Activated T-cell treated with anti-CD3 and anti-CD28 coated beads for 4 hours (primary cell): Measurements from ENCODE around the gene OSGEPL1.
A peak's percentile ranks its signal among the peaks of the same experiment; 100 is the strongest.
"Not testable (repeated sequence)": the region's sequence is repeated elsewhere in the genome, so short reads cannot be mapped to it uniquely, and the experiment has no call there.

Experiments used
- DNase-seq: peaks from one replicate; pipeline ENCODE4 v3.0.0-alpha.2; 2020

Gene OSGEPL1

DNA sequence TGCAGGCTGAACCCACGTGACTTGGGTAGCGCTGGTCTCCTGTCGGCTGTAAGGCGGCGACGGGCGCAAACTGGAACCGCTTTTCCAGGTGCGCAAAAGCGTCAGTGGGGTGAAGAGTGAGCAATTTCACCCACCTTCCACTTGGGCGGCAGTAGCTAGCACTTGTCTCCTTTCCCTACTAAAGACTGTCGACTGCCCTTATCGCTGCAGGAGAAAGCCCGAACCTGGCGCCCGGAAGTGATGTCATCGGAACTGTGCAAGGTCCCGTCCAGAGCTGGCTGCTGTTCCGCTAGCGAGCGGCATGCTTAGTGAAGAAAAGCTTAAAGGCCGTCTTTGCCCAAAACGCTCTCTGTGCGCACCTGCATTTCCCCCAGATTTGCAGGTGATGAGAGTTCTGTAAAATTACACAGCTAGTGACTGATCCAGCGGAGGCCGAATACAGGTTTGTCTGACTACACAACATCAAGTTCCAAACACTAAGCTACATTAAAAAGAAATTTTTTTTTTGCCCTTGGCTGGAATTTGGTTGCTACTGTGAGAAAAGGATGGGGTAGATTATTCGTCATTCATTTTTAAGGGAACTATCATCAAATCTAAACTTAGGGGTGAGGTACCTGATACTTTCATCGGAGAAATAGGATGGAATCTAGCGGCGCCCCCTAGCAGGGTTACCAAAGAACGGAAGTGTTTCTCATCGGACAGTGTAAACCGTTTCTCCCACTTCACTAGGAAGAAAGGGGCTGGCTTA is at the start of gene OSGEPL1:
Gene OSGEPL1, minus strand, starts transcription at position 242 of the 748 bp plus-strand sequence. CDS start 1,152 bp downstream, outside the sequence.
- DNase-seq, result peak; percentile 87

DNA sequence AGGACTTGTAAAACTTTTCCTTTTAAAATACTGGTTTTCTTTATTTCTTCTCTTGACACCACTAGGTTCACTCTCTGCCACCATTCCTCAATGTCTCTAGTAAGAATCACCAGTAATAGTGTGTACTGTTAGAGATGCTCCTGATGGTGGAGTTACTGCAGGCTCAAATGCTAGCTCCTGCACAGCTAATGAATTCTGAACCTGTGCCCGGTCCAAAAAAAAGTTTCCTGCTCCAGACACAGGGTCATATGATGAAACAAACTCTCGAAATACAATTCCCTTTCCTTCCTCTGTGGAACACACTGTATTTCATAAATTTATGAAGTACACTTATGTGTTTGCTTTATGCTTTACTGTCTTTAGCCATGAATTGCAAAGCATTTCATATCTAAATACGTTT is 40.8 kb upstream of the OSGEPL1 start:
- DNase-seq, result no peak

GRCh38 chr2:189802396-189802912 is 39.9 kb upstream of the OSGEPL1 start:
- DNase-seq, result no peak

GRCh38 chr2:189799531-189799930 is 36.9 kb upstream of the OSGEPL1 start:
- DNase-seq, result no peak

- DNase-seq, result no peak
These were observed 36.4 kb upstream of the OSGEPL1 start for GRCh38 chr2:189799030-189799331.

- DNase-seq, result no peak
These were observed 35.9 kb upstream of the OSGEPL1 start for GRCh38 chr2:189798312-189799029.

DNA sequence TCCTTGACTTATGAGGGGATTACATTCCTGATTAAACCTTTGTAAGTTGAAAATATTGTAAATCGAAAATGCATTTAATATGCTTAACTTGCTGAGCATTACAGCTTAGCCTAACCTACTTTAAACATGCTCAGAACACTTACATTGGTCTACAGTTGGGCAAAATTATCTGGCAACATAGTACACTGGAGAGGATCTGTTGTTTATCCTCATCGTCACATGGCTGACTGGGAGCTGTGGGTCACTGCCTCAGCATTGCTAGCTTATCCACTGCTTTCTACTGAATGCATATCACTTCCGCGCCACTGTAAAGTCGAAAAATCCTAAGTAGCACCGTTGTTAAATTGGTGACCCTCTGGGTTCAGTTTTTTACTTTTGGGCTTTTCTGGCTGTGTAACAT is 35.3 kb upstream of the OSGEPL1 start:
- no peak for DNase-seq

DNA sequence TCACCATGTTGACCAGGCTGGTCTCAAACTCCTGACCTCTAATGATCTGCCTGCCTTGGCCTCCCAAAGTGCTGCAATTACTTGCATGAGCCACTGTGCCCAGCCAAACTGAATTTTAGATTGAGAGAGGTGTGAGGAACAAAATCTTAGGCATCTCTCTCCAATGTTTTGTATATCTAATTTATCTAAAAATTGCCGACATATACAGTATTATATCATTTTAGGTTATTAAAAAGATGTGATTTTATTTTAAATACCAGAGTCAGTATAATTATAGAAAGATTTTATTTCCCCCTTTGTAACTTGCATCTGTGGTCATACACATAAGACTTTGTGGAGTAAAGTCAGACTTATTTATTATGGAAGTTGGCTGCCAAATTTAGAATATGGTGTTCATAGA is 31.7 kb upstream of the OSGEPL1 start:
- no peak for DNase-seq

GRCh38 chr2:189791338-189792042 is 28.9 kb upstream of the OSGEPL1 start:
- DNase-seq, result no peak

DNA sequence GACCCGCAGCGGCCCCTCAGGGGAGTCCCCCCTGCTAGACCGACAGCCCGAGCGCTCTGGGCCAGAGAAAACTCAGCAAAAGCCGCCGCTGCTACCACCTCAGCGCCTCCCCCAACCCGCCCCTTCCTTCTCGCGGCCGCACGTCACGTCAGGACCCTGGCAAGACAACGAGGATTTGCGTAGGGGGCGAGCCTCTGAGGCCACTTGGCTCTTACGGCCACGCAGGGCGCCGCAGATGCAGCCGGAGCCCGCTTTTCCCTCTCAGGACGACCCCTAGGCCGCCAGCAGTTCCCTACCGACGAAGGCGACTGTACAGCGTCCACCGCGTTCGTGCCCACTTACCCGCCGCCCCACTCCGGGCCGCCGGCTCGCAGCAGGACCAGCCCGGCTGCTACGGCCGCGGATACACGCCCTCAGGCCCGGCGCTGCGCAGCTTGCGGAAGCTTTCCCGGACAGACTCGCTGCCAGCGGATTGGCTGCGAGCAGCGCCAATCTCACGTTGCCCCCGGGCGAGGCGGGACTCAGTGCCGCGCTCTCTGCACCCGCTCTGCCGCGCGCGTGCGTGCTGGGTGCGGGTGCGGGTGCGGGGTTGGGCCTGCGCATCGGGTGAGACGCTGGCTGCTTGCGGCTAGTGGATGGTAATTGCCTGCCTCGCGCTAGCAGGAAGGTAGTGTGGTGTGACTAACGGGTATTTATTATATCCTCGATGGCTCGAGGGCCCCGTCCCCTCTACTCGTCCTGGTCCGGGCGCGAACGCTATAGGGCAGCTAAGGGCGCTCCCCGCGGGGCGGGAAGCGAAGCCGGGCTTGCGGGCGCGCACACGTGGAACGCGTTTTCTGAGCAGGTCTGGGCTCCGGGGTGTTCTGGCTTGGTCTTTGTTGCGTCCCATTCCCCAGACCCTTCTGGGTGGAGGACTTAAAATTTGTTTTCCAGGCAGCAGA is 21.6 kb upstream of the OSGEPL1 start, which contains the start of the genes ORMDL1 and PMS1:
Gene ORMDL1, minus strand, starts transcription at position 413 of the 941 bp plus-strand sequence. CDS start 1,744 bp downstream, outside the sequence.
Gene PMS1, plus strand, starts transcription at position 524 of the 941 bp plus-strand sequence. CDS start 7,360 bp downstream, outside the sequence.
- peak; percentile 87 for DNase-seq

- DNase-seq, result no peak
These were observed 20.9 kb upstream of the OSGEPL1 start for GRCh38 chr2:189783451-189783926.

DNA sequence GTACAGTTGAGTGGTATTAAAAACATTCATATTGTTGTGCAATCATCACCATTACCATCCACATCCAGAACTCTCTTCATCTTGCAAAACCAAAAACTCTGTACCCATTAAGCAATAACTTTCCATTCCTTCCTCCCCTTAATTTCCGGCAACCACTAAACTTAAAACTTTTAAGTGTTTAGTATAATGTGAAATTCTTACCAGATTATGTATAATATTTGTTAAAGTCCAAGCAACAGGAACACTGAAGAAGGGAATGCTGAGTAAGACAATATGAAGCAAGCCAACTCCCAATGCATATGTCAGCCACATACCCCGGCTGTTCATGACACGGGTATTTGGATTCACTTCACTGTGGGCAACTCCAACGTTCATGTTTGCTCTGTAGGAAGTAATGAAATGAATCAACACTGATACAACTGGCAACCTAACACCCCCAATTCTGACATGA is 19.7 kb upstream of the OSGEPL1 start:
- no peak for DNase-seq

DNA sequence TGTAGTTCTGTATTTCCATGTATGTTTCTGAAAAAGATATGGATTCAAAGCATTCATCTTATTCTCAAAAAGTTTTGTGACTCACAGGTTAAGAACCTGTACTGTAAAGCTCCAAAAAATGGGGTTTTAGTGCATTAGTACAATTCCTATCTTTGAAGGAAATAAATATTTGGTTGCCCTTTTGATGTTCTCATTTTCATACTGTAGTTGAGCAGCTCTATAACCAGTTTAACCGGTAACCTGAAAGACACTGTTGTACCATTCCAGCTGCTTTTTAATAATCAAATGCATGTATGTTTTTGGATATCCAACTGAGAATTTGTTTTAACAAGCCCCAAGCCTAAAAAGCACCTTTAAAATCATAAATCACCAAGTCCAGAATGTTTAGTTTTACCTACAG is 9.6 kb upstream of the OSGEPL1 start:
- no peak for DNase-seq

DNA sequence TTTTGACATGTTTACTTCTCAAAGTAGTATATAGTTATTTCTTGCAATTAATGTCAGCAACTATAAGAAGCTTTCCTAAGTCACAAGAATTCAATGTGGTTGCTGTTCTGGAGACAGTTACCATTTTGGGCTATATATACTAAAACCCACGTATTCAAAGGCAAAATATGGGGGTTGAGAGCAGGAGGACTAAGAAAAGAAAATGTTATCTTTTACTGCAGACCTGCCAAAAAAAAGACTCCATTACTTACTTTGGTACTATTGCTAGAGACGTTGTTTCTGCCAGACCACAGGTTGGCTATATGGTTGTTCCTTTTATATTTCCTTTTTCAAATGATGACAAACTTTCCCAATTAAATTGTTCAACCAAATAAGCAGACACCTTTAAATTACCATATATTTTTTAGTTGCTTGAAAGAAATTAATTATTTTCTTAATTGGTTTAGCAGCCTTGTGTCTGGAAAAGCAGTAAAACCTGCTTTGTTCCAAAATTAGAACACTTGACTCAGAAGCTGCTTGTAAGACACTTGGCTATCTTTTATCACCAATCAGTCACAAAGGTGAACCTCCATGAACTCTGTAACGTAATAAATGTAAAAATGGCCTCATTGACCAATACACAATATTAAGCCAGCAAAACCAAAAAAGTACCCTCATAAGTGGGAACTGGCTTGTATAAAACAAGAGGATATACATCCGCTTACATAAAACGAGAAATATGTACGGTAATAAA is 8.2 kb upstream of the OSGEPL1 start:
- DNase-seq, result no peak

DNA sequence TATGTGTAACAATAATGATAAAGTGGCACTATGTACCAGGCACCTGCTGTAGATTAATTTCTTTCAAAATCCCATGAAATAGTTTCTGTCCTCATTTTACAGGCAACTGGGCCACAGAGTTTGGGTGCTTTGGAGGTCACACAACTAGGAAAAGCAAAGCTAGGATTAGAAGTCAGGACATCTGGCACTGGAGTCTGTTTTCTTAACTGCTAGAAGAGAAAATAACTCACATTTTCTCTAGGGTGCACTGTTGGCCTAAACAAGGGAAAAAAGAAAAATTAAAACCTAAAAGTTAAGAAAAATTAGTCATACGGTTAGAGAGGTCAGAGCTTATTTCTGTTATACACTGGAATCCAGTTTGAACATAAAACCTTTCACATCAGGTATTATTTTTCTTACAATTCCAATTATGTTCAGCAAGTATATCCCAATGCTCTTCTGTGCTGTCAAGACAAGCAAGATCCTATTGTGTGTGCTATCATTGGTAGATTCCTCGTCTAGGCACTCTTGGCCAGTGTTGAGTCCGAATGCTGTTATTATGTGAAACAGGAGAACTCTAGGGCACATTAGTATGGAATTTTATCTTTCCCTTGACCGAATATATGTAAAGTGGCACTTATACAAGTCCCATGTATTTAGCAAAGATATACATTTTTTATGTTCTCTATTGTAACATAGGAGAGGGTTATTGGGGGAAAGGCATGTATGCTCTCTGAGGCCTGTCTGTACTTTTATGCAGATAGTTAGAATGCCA is 1.5 kb upstream of the OSGEPL1 start:
- no peak for DNase-seq

DNA sequence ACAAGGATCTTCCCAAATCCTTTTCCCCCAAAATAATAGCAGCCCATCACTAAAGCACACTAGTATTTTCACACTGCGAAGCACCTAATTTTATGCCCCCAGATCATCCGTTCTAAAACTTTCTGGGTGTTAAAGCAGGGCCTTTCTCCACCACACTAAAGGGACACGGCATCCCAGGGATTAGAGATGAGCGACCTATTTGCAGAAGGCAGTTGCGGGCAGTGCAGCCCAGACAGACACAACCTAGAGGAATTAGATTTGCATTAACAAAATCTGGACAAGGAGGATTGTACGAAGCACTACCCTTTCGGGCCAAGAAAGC is 402 bp downstream of the OSGEPL1 start:
- no peak for DNase-seq

DNA sequence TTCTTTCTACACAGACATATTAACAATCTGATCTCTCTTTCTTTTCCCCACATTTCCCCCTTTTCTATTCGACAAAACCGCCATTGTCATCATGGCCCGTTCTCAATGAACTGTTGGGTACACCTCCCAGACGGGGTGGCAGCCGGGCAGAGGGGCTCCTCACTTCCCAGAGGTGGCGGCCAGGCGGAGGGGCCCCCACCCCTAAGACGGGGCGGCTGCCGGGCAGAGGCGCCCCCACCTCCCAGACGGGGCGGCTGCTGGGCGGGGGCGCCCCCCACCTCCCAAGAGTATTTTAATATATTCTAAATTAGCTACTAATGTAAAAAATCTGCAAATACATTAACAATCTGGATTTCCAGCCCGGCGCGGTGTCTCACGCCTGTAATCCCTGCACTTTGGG is 2.4 kb downstream of the OSGEPL1 start:
- DNase-seq, result not testable (repeated sequence)

DNA sequence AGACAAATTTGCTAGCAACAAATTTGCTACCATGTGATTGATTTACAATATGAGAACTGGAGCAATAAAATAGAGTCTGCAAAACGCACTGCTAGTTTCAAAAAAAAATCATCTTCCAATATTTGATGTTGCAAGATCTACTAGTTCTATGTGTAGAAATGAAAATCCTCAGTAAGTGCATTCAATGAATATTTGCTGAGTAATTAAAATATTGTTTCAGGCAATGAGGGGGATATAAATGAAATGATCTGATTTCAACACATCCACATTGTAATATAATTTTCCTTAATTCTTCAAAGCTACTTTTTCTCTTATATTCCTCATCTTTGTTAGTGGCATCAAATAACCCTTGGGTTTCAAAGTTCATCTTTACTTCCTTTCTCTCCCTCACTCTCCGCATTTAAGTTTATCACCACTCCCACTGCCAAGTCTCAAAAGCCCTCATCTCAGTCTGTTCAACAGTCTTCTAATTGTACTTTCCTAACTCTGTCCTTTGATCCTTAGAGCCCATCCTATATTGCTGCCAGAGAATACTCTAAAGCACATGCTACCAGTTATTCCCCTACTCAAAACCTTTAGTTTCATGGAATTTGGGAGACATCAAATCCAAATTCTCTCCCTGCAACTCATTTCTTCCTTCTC is 6.2 kb downstream of the OSGEPL1 start:
- DNase-seq, result no peak

GRCh38 chr2:189751080-189751658 is 11.4 kb downstream of the OSGEPL1 start:
- DNase-seq, result peak; percentile 27

- DNase-seq, result no peak
These were observed 33.2 kb downstream of the OSGEPL1 start for GRCh38 chr2:189729430-189729829.
